Measurements from ENCODE around the gene RMND5B.
"Not testable (repeated sequence)": the region's sequence is repeated elsewhere in the genome, so short reads cannot be mapped to it uniquely, and the experiment has no call there.

RMND5B gene

DNA sequence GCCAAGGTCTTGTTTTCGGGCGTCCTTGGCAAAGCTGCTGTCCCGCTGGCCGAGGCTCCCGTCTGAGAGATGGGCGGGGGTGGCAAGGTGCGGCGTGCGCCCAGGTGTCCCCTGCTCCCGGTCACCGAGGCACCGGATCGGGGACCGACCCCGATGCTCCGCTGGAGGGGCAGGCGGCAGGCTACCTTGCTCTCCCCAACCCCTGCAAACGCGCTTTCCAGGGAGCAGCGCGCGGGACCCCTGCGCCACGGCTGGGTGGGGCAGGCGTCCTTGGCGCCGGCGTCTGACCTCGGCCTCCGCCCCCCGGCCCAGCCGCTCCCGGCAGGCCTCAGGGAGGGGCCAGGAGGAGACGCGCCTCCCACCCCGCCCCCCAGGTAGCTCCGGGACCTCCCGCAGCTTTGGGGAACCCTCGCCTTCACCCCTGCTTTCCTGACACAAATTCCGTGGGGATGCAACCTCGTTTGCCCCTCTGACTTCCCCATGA is 16.9 kb upstream of the RMND5B start:
- no peak for DNase-seq (ENCODE audit: low read depth, low spot score)

DNA sequence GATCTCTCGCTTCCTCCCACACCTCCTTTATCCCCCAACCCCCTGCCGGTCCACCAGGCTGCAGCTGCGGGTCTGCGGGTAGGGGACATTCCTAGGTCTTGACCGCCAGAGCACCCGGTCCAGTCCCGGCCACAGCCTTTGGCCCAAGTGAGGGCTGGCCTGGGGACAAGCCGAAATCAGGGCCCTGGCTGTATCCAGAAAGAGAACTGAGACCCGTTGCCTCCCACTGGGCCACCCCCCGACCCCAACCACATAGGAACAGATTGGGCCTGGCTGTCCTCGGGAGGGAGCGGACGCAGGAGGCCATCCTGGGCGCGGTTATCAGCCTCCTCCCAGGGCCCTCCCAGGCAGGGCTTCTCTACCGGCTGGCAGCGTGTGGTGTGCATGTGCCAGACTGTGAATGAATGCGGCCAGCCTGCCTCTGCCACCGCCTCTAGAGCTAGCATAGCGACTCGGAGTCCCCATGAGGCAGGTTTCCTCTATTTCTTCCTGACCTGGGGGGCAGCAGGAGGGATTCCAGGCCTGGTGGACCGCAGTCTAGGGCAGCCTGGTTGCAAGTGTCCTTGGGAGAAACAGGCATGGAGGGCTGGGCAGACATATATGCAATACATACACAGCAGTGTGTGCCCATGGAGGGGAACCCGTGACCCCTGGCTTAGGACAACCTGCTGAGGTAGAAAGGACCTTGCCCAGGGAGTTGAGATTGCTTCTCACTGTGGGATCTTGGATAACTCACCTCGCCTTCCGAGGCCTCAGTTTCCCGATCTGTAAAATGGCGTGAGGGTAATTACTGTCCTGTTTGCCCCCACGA is 16.3 kb upstream of the RMND5B start:
- no peak for DNase-seq (ENCODE audit: low read depth, low spot score)

GRCh38 chr5:178115136-178115813 is 15.5 kb upstream of the RMND5B start:
- no peak for DNase-seq (ENCODE audit: low read depth, low spot score)

GRCh38 chr5:178115814-178116142 is 15.0 kb upstream of the RMND5B start:
- DNase-seq (ENCODE audit: low read depth, low spot score) = no peak

- no peak for DNase-seq (ENCODE audit: low read depth, low spot score)
Observed at GRCh38 chr5:178116143-178116885, 14.5 kb upstream of the RMND5B start.

DNA sequence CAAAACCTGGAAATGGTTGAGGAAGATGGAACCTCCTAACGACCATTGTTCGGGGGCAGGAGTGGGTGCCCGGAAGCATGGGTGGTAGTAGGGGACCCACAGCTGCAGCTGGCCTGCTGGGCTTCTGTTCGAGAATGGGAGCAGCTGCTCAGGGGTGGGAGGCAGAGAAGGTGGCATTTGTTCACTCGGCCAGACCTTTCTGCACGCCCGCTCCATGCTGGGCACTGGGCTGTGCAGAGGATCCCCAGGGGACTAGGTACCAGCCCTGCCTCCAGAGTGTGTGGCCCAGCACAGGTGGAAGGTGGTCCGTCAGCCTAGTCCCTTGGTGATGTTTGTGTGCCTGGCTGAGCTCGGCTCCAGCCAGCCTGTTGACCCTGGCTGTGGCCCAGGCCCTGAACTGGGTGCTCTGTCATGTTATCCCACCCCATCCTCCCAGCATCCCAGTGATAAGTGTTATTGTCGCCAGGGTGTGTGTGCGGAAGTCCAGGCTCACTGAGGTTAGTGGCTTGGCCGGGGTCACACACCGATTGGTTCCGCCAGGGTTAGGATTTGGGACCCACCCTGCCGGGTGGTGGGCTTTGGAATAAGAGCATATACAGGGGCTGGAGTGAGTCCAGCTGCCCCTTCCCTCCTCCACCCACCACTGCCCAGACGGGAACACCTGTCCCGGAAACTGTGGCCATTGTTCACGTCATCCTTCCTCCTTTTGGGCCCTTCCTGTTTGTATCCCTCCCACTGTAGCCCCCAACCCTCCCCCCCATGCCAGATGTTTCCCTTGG is 12.7 kb upstream of the RMND5B start:
- no peak for DNase-seq (ENCODE audit: low read depth, low spot score)

GRCh38 chr5:178119915-178120606 is 10.8 kb upstream of the RMND5B start:
- DNase-seq (ENCODE audit: low read depth, low spot score) = no peak

DNA sequence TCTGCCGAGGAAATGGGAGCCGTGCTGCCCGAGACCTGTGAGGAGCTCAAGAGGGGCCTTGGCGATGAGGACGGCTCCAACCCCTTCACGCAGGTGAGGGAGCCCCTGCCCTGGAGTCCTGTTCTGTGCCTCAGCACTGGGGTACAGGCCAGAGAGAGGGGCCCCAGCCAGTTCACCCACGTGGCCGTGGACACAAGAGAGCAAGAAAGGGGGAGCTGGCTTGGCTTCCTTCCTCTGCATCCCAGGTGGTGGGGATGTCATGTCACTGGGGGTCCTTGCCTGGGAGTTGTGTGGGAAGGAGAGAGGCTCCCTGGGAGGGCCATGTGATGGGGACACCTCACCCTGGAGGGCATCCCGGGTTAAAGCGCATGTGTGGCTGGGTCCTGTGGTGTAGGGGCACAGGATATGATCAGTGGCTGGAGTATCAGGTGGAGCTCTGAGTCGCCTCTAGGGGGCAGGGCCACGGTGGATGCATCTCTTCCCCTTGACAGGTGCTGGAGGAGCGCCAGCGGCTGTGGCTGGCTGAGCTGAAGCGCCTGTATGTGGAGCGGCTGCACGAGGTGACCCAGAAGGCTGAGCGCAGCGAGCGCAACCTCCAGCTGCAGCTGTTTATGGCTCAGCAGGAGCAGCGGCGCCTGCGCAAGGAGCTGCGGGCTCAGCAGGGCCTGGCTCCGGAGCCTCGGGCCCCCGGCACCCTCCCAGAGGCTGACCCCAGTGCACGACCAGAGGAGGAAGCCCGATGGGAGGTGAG is 10.0 kb upstream of the RMND5B start:
- no peak for DNase-seq (ENCODE audit: low read depth, low spot score)

- DNase-seq (ENCODE audit: low read depth, low spot score) = no peak
Observed at GRCh38 chr5:178121391-178122276, 9.2 kb upstream of the RMND5B start.

DNA sequence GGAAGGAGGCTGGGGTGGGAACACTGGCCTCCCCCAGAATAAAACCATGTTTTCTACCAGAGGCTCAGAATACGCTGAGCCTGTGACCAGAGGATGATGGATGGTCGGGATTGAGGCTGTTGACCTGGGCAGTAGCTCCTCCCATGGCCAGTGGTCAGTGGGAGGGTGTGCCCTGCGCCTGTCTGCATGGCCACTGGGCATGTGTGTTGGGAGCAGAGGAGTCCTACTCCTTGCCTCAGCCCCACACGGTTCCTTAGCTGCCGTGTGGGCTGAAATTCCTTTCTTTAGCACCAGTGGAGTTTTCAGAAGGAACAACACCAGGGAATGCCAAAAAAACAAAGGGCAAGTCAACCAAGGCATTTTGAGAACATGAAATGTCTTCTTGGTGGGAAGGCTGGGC is 8.5 kb upstream of the RMND5B start:
- no peak for DNase-seq (ENCODE audit: low read depth, low spot score)

- DNase-seq (ENCODE audit: low read depth, low spot score) = no peak
Observed at GRCh38 chr5:178123094-178123965, 7.5 kb upstream of the RMND5B start.

DNA sequence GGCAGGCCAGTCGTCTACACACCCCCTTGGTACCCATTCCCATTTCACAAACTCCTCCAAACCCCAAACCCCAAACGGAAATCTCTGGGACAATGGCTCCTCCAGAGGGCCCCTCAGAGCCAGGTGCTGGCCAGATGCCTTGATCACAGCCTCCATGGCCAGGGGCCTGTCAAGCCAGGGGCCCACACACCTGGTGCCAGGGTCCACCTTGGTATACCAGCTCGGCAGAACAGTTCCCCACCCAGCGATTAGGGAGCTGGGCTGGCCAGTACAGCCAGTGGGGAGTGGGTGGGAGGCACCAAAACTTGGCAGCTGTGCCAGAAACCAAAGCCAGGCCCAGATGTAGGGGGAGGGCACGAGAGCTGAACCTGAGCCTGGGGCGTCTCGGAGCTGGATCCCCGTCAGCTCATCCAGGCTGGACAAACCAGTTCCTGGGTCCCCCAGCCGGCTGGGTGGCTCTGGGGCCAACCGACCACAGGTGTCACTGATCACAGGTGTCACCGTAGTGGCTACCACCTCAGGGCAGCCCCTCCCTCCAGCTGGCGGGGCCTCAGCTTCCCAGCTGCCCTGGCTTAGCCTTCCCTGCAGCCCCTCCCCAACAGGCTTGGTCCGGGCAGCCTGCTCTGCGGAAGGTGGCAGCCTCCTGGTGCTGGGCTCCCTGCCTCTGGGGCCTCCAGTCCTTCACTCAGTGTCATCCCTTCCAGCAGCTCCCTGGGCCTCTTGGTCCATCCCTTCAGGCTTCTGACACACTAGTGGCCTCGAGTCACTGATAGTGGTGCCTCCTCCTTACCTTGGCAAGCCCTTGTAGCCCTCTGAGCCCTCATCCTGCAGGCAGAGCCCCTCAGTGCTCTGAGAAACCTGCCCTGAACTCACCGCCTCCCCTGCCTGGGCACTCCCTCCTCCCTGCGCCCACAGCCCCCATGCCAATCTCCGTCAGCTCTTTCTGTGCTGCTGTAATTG is 6.6 kb upstream of the RMND5B start:
- no peak for DNase-seq (ENCODE audit: low read depth, low spot score)

- DNase-seq (ENCODE audit: low read depth, low spot score) = no peak
Observed at GRCh38 chr5:178125253-178125906, 5.4 kb upstream of the RMND5B start.

- DNase-seq (ENCODE audit: low read depth, low spot score) = peak; percentile 100
Observed at GRCh38 chr5:178126556-178126955, 4.3 kb upstream of the RMND5B start.

- DNase-seq (ENCODE audit: low read depth, low spot score) = not testable (repeated sequence)
Observed at GRCh38 chr5:178127300-178128009, 3.4 kb upstream of the RMND5B start.

GRCh38 chr5:178129296-178129695 is 1.5 kb upstream of the RMND5B start:
- no peak for DNase-seq (ENCODE audit: low read depth, low spot score)
